Neural crest cell (in vitro differentiated cells): ENCODE data around the gene C9orf40. TPM values are rescaled to one million over a fixed set of nuclear protein-coding genes. Genes with fewer than 3 reads are reported as not detected.

Experiments
- DNase-seq: peaks from one replicate; pipeline ENCODE4 v3.0.0; 2021; ENCODE audit warnings: low read depth, mixed read lengths, low spot score
- H3K27ac Mint-ChIP-seq: one replicate; pipeline ENCODE4 v1.8.0; 2021; ENCODE audit warnings: mild to moderate bottlenecking, mixed read lengths; ENCODE audit not compliant: unreplicated experiment
- H3K27me3 Mint-ChIP-seq: 2 replicates; pipeline ENCODE4 v1.8.0; 2021; ENCODE audit warnings: low read depth, mild to moderate bottlenecking, mixed read lengths
- H3K36me3 Mint-ChIP-seq: 2 replicates; pipeline ENCODE4 v1.8.0; 2021; ENCODE audit warnings: low read depth, mild to moderate bottlenecking, mixed read lengths
- H3K4me1 Mint-ChIP-seq: 2 replicates; pipeline ENCODE4 v1.8.0; 2021; ENCODE audit warnings: mixed read lengths
- H3K4me3 Mint-ChIP-seq: one replicate; pipeline ENCODE4 v1.8.0; 2021; ENCODE audit warnings: mild to moderate bottlenecking, mixed read lengths
- H3K9me3 Mint-ChIP-seq: 2 replicates; pipeline ENCODE4 v1.8.0; 2021; ENCODE audit warnings: mixed read lengths
- CTCF ChIP-seq: fragments of 200-600 bp; sonication (generic); conservative IDR thresholded peaks from 2 replicates; pipeline ENCODE4 v1.5.0; 2021; ENCODE audit warnings: antibody characterized with exemption, mild to moderate bottlenecking
- long read RNA-seq: library from polyadenylated mRNA; unstranded; transcript quantifications from one replicate; pipeline ENCODE4 v2.0.0, GENCODE V29; 2020
- total RNA-seq: library from RNA; stranded (reverse); gene quantifications from 2 replicates; pipeline ENCODE4 v1.2.1, GENCODE V29; 2021

Gene C9orf40
- total RNA-seq = 12.7 and 13.4 TPM in 2 replicates
- long read RNA-seq, partial matches to known transcripts = 0 of 1 reads
- long read RNA-seq, other reads (novel, unspliced or antisense) = 0 of 1 reads

GRCh38 chr9:74952201-74953151 lies at the start of gene C9orf40:
Gene C9orf40 (minus strand): TSS chr9:74952912. CDS start chr9:74952611, 301 bp downstream.
- Mint-ChIP-seq H3K4me3 (peak within 1 kb of the TSS; percentile 98), H3K27ac (peak within 1 kb of the TSS; percentile 85), H3K27me3 (no peaks in the 10 kb centered on the region), H3K4me1 (peaks cover 22% of the 10 kb centered on the region), H3K36me3 (no peaks in the 10 kb centered on the region), H3K9me3 (no peaks in the 10 kb centered on the region)
- TF ChIP-seq CTCF = peak; percentile 84
- peak; percentile 89 for DNase-seq

GRCh38 chr9:75001719-75002421 lies 49.2 kb upstream of the C9orf40 start:
- H3K4me3 Mint-ChIP-seq = no peak overlapping the region
- no peaks in the 10 kb centered on the region for H3K9me3 Mint-ChIP-seq
- no peak for DNase-seq
- H3K27me3 Mint-ChIP-seq = no peaks in the 10 kb centered on the region
- H3K27ac Mint-ChIP-seq = no peak overlapping the region
- peak; percentile 88 for TF ChIP-seq CTCF
- H3K36me3 Mint-ChIP-seq = no peaks in the 10 kb centered on the region
- H3K4me1 Mint-ChIP-seq = peaks cover 10% of the 10 kb centered on the region

- TF ChIP-seq CTCF = no peak
- Mint-ChIP-seq H3K36me3 (no peaks in the 10 kb centered on the region), H3K27ac (no peak overlapping the region), H3K9me3 (no peaks in the 10 kb centered on the region), H3K4me3 (no peak overlapping the region), H3K27me3 (no peaks in the 10 kb centered on the region), H3K4me1 (peaks cover 10% of the 10 kb centered on the region)
- DNase-seq = no peak
Observed at GRCh38 chr9:75000835-75001234, 48.1 kb upstream of the C9orf40 start.

GRCh38 chr9:74985041-74985440 lies 32.3 kb upstream of the C9orf40 start:
- Mint-ChIP-seq H3K27me3 (no peaks in the 10 kb centered on the region), H3K27ac (no peak overlapping the region), H3K4me3 (no peak overlapping the region), H3K9me3 (no peaks in the 10 kb centered on the region), H3K36me3 (peaks cover 5% of the 10 kb centered on the region), H3K4me1 (no peaks in the 10 kb centered on the region)
- DNase-seq = no peak
- no peak for TF ChIP-seq CTCF

- Mint-ChIP-seq H3K4me1 (no peaks in the 10 kb centered on the region), H3K27ac (no peak overlapping the region), H3K9me3 (no peaks in the 10 kb centered on the region), H3K36me3 (peaks cover 8% of the 10 kb centered on the region), H3K27me3 (no peaks in the 10 kb centered on the region), H3K4me3 (no peak overlapping the region)
- TF ChIP-seq CTCF = no peak
- no peak for DNase-seq
Observed at GRCh38 chr9:74983709-74984108, 31.0 kb upstream of the C9orf40 start.
